Adipose tissue (tissue), 3 donors: ENCODE results near the gene MYH9. TPM values are rescaled to one million over a fixed set of nuclear protein-coding genes. Genes with fewer than 3 reads are reported as not detected.

ENCODE experiments used
- H3K27ac ChIP-seq: one replicate; pipeline ENCODE4 v1.5.1; 2013; ENCODE audit warnings: low read depth, low read length
- WGBS, 3 donors: extraction: QIAGEN DNeasy Blood & Tissue Kit; methylation state at CpG; one replicate each; pipeline ENCODE4 v1.1.7; 2013; 5-methylcytosine and 5-hydroxymethylcytosine counted together
- polyA plus RNA-seq, 3 donors: library from polyadenylated mRNA; stranded (reverse); fragments of 200-250 nt; gene quantifications; one replicate each; pipeline ENCODE4 v1.2.3, GENCODE V29; 2013
- donor health status: healthy with polysubstance abuse.
- donor health status: Bipolar disorder and iron deficiency.
- donor health status: healthy.

The MYH9 gene
- polyA plus RNA-seq, 3 donors = 159 to 240 (median 161) TPM

DNA sequence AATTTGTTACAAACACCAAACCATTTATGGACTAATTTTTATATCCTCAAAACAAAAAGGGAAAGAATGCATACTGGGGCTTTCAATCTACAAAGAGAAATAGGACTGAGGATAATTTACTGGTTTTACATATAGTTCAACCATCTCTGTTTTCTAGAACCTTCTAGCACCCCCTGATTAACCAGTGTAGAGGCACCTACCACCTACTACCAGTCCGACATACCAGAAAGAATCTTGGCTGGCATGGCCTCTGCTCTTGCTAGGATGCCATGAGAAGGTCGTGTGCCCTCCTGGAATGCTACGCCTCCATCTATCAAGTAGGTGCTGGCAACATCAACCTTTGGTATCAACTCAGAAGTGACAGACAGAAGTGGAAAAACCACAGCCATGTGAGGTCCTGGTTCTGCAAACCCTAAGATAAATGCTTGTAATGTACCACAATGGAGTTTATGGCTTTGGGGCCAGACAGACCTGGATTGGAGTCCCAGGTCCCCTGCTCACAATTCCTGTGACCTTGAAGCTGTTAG is 28.2 kb downstream of the MYH9 start:
- no peak overlapping the region for H3K27ac ChIP-seq
- WGBS, 3 donors = 48 to 82% (median 76%) methylated on average over 3 of the region's 3 CpGs

DNA sequence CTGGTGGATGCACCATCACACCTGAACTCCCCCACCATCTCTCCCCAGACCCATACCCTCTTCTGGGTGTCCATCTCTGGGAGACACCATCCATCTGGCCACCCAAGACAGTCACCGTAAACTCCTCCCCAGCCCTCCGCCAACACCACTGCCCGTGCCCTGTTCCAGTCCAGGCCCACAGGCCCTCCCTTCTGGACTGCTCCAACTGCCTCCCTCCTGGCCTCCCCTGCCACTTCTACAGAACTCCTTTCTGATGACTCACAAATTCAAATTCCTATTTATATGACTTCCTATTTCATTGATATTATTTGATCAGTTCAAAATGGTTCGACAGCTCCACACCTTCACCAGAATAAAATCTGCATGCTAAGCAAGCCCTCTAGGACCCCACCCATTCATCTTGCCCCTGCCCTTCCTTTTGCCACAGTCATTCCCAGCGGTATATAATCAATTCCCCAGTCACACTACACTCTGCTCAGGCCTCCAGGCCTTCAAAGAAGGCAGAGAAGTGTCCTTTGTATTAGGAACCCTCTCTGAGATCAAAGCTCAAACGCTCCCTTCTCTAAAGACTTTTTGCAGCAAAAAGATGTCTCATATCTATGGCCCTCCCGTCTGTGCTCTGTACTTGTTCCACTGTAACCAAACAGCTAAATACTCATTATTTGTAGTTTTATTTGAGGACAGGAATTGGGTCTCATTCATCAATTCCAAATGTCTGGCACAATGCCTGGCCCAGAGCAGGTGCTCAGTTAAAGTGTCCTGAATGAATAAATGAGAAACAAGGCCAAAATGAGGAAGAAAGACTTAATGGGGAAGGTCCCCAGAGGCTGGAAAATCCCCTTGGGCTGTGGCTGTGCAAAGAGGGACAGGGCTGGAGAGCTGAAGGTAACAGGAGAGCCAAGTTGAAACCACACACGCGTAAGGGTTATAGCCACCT is 29.0 kb downstream of the MYH9 start:
- 61 to 71% (median 68%) methylated on average over 9 of the region's 9 CpGs for WGBS, 3 donors
- no peak overlapping the region for H3K27ac ChIP-seq

DNA sequence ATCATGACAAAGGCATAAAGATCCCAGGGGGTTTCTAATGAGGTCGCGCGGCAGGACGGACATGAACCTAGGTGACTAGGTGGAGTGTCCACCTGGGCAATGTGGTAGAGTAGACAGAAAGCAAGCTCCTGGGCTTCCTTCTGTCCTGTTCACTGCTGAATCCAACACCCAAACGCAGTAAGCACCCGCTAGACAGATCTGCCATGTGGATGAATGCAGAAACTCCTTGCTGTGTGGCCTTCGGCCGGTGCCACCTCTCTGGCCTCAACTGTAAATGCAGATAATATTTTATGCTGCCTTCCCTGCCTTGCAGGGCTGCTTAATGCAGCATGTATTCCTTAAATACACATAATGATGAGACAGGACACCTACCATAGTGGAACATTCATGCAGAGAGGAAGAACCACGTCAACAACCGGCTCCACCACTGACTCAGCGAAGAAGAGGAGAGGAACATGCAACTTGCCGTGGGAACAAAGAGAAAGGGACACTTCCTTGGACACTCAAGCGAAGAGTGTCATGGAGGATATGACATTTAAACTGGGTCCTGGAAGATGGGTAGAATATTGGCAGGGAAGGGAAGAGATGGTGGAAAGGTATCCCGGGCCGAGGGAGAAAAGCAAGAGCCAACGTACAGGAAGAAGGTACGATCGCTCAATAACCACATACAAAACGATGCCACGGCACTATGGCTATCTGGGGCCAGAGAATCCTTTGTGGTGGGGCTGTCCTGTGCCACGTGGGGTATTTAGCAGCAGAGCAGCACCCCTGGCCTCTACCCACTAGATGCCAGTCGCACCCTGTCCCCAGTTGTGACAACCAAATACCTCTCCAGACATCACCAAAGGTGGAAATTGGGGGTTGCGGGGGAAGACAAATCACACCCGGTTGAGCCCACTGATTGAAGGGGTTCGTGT is 30.8 kb downstream of the MYH9 start:
- 60 to 79% (median 69%) methylated on average over 25 of the region's 25 CpGs for WGBS, 3 donors
- no peak overlapping the region for H3K27ac ChIP-seq

DNA sequence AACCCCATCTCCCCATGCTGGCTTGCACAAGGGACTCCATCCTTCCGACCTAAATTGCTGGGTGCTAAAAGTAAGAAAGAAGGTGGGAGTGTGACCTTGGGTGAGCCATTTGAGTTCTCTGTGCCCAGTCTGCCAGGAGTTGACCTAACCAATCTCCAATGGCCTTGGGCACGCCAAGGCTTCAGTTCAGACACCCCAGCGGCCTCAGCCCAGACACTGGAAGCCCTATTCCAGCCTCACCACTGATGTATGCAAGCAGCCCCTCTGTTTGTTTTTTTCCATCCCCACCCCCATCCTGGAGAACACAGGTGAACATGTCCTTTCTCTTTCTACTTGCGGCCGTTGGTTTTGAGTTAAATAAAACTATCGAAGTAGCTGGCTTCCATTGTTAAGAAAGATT is 31.9 kb downstream of the MYH9 start:
- H3K27ac ChIP-seq = peak overlapping the region; percentile 75
- 40 to 80% (median 71%) methylated on average over 6 of the region's 6 CpGs for WGBS, 3 donors

DNA sequence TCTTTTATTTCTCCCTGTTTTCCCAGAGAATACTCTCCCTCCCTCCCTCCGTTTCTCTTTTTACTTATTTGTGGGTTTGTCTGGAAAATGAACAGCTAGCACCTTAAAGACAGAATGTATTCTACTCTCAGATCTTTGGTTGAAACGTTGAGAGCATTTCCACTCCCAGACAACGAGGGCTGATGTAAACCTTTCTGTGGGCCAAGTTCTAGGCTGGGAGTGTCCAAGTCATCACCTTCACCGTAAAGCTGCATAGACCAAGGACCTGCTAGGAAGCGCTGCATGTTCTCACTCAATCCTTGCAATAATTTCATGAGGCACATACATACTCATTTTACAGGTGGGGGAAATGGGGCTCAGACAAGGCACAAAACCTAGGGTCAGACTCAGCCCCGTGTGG is 32.4 kb downstream of the MYH9 start:
- WGBS, 3 donors = 31 to 33% (median 32%) methylated on average over 6 of the region's 6 CpGs
- peak overlapping the region; percentile 75 for H3K27ac ChIP-seq

DNA sequence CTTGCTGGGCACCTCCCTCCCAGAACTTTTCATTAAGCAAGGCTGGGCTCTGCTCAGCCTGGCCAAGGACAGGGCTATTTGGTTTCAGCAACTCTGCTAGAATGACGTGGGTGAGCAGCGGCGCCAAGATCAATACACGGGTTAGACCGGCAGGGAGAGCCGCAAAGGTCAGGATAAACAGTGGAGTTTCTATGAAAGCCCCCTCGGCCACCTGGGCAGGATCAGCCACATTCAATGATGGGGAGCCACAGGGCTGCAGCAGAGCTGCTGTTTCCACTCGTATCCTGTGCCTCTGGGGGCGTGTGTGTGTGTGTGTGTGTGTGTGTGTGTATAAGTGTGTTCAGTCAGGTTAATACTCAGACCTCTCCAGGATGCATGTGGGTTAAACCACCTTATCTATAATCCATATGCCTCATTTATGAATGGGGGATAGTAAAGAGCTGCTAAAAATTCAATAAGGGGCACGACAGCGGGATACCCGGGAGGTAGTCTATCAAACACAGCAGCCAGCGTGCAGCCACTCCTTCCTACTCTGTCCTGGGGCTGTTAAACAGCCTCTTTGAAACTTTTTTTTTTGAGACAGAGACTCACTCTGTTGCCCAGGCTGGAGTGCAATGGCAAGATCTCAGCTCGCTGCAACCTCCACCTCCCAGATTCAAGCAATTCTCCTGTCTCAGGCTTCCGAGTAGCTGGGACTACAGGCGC is 34.8 kb downstream of the MYH9 start:
- 23 to 62% (median 55%) methylated on average over 16 of the region's 16 CpGs for WGBS, 3 donors
- H3K27ac ChIP-seq = no peak overlapping the region

DNA sequence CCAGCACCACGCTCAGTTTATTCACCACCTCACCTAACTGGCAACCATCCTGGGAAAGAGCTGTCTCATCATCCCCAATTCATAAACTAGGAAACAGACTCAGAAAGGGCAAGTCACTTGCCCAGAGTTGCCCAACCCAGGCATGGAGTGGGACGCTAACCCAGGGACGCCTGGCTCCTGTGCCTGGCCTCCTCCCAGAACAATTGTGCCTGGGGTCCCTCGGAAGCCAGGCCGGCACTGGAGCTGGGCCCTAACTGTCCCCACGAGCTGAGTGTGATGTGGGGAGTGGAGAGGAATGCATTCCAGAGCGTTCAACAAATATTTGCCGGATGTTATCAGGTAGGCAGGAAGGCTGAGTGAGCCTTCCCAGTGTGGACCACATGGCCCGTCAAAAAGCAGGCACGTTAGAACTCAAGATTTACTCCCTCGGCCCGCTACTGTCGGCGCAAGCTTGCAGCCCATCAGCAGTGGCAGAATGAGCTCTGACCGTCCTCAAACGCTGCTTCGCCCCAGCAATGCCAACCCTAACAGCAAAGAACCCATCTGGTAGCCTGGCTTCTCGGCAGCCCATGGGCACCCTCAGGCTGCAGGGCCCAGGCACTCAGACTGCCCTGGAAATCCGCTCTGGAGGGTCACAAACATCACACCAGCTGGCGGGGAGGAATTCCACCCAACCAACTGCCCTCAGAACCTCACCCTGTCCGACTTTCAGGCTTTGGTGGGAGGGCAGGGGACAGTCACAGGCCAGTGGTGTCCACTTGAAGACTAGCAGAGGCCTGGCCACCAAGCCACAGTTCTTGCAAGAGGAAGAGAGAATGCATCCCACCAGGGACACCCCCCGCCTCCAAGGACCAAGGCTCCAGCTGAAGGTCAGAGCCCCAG is 35.6 kb downstream of the MYH9 start:
- 20 to 58% (median 51%) methylated on average over 22 of the region's 22 CpGs for WGBS, 3 donors

DNA sequence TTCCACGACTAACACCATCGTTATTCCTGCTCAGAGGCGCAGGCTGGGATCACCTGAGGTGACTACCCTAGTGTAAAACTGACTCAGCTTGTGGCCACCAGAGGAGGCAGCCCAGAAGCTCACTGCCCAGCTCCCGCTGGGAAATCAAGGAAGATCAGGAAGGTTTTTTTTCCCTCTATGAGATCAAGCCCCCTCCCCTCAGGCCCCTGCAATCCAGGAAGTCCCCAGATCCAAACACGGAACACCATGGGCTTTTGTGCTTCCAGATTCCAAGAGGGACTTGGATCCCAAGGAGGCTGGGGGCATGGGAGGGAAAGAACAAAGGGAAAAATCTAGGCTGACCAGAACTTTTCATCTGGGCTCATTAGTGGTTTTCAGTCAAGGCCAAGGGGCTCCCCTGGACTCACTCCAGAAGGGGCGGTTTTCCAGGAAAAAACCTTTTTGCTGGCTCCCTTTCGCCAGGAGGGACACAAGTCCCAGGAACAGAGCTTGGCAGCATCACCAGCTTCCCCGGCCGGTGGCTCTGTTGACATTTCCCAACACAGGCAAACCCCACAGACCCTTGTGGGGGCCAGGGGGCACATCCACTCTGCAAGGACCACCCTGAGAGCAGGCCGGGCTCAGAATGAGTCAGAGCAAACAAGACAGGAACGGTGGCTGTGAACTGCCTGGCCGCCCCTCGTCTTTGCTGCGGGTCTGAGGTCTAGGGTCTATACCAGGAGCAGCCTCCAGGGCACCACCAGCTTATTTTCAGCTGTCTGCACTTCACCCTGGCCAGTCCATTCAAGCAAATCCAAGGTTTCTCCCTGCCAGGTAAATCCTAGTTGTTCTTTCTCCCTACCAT is 36.8 kb downstream of the MYH9 start:
- WGBS, 3 donors = 25 to 53% (median 36%) methylated on average over 14 of the region's 14 CpGs

More for the DNA sequence above, 35.6 kb downstream of the MYH9 start:
- peak overlapping the region; percentile 35 for H3K27ac ChIP-seq

DNA sequence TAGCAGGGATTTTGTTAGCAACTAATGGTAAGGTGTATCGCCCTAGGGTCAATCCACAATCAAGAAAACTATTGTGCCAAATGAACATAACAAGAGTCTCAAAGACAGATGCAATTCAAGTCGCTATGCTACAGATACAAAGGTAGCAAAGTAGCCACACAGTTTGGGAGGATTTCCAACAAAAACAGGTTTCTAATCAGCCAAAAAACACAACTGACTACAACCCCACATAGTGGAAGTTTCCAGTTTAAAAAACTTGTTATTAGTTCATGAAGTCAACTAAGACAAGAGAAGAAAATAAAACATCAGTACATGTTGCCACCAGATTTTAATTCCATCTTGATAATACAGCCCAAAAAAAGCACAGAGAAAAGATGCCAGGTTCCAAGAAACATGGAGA is 38.0 kb downstream of the MYH9 start:
- H3K27ac ChIP-seq = no peak overlapping the region
- 70 to 83% (median 82%) methylated on average over 2 of the region's 2 CpGs for WGBS, 3 donors

More for the DNA sequence above, 36.8 kb downstream of the MYH9 start:
- H3K27ac ChIP-seq = peak overlapping the region; percentile 13

DNA sequence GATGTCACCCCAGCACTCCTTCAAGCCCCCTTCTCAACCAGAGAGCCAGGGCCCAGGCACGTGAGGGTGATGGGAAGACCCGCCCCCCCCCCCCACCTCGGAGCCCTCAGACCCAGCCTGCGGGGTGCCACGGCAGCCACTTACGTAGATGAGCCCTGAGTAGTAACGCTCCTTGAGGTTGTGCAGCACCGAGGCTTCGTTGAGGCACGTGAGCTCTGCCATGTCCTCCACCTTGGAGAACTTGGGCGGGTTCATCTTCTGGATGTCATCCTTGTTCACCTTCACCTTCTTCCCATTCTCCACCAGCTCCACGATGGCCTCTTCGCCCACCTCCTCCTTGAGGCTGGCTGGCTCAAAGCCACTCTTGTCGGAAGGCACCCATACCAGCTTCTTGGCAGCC is 39.0 kb downstream of the MYH9 start:
- H3K27ac ChIP-seq = no peak overlapping the region
- WGBS, 3 donors = 79 to 88% (median 84%) methylated on average over 14 of the region's 14 CpGs

DNA sequence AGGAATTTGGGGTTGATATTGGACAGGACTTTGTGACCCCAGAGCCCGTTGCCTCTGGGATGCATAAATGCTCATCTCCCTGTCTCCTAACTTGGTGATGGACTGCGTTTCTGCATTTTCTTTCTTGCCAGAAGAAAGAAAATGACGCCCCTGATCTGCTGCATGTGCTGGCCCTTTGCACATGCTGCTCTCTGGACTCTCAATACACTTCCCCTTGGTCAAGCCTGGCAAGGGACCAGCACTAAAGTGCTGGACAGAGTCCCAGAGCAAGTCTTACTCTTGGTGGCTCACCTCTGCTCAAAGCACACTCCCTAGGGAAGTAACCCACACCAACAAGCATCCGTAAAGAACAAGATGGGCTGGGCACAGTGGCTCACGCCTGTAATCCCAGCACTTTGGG is 40.7 kb downstream of the MYH9 start:
- 56 to 71% (median 63%) methylated on average over 5 of the region's 5 CpGs for WGBS, 3 donors

DNA sequence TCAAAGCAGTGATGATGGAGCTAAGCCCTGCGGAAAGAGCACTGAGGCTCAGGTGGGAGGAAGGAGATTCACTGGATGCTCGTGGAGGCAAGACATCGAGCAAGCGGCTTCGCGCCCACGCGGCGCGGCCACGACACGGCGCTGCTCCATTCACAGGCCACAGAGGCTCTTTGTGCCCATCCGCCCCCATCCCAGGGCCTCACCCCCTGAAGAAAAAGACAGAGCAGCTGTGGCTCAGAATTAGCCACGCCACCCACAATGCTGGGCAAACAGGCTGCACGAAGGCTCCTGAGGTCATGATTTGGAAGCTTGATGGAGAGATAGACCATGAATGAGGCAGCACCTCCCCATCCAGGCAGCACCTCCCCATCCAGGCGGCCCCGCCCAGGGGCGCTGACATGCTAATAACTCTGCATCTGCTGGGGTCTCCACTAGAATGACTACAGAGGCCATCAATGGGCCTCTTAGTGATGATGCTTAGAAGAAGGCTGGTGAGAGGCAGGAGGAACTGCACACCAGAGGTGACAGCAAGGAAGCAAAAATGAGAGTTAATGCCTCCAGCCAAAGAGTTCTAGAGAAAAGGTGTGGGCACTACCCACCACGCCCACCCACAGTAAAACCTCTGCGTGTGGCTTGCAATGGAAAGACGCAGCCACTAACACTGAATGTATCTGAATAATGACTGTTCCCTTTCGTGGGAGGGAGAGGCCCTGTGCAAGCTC is 43.5 kb downstream of the MYH9 start:
- 84 to 91% (median 86%) methylated on average over 23 of the region's 23 CpGs for WGBS, 3 donors
- no peak overlapping the region for H3K27ac ChIP-seq

More for the DNA sequence above, 40.7 kb downstream of the MYH9 start:
- H3K27ac ChIP-seq = no peak overlapping the region

DNA sequence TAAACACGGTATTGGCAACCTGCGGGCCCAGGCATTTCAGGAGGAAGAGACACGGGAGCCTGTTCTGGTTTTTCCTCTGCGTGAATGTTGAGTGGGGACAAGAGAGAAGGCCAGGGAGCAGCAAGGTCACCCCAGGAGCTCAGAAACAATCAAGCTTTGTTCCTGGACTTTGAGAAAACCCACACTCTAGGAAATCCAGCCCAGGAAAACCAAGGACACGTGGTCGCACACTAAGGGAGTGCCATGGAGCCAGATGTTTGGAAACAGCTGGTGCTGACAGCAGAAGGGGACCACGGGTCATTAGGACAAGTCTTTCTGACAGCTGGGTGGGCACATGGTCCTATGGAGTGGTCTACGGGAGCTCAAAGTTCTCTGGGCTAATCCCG is 44.1 kb downstream of the MYH9 start:
- no peak overlapping the region for H3K27ac ChIP-seq
- WGBS, 3 donors = 34 to 61% (median 52%) methylated on average over 9 of the region's 9 CpGs

DNA sequence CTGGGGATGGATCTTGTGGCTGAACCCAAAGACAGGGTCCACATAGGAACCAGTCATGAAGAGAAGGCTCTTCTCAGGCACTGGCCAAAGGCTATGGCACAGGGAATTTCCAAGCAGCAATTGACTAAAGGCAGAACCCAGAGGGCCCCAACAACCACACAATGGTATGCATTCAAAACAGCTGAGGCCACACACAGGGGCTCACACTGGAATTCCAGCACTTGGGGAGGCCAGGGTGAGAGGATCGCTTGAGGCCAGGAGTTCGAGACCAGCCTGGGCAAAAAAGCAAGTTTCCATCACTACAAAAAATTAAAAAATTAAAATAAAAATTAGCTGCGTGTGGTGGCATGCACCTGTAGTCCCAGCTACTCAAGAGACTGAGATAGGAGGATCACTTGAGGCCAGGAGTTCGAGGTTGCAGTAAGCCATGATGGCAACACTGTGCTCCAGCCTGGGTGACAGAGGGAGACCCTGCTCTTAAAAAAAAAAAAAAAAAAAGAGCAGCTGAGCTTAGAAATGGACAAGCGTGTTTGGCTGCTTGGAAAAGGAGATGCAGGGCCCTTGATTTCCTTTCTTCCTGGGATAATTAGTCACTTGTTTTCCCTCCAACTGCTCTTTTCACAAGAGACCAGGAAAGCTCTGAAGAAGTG is 44.6 kb downstream of the MYH9 start:
- H3K27ac ChIP-seq = no peak overlapping the region
- WGBS, 3 donors = 61 to 83% (median 82%) methylated on average over 5 of the region's 5 CpGs

DNA sequence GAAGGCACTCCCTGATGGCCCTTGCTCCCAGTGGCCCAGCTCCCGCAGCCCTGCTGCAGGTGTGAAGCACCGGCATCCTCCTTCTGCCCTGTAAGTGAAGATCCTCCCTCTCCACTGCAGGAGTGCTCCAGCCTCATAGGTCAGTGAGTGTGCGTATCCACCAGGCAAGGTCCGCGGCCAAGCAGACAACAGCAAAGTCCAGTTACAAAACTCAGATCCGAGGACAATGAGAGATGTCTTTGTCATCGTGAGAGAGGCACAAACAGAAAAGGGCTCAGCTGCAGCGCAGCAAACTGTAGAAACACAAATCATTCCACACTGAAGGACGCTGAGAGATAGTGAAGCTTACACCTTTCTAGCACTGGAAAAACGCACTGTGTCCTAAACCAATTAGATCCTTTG is 46.1 kb downstream of the MYH9 start:
- H3K27ac ChIP-seq = no peak overlapping the region
- WGBS, 3 donors = 79 to 86% (median 84%) methylated on average over 10 of the region's 10 CpGs
